Stimulated activated CD4-positive, alpha-beta T cell treated with anti-CD3 and anti-CD28 coated beads, Interleukin-15, amount 100 ng/mL, for 1 hour (primary cell): ENCODE results near the gene PPP2R5C.
"Not testable (repeated sequence)": the region's sequence is repeated elsewhere in the genome, so short reads cannot be mapped to it uniquely, and the experiment has no call there.

Source experiments
- DNase-seq, 2 donors: peaks; one replicate each; pipeline ENCODE4 v3.0.0-alpha.2; 2020; ENCODE audit warnings: low read depth in 1 of 2, low spot score in 1 of 2

Gene PPP2R5C

DNA sequence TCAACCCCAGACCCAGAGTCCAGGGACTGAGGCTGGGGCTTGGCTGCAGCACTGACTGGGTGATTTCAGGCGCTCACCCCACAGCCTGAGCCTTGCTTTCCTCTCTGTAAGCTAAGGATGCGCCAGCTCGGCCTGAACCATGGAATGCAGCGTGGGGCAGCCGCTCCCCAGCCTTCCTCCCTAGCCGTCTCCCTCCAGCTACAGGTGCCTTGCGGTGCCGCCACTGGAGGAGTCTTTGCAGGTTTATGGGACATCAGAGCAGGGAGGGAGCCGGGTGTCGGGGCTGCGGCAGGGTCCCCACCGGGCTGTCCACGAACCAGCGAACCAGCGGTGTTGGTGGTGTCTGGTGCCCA is 19.4 kb downstream of the PPP2R5C start:
- DNase-seq: no peak

DNA sequence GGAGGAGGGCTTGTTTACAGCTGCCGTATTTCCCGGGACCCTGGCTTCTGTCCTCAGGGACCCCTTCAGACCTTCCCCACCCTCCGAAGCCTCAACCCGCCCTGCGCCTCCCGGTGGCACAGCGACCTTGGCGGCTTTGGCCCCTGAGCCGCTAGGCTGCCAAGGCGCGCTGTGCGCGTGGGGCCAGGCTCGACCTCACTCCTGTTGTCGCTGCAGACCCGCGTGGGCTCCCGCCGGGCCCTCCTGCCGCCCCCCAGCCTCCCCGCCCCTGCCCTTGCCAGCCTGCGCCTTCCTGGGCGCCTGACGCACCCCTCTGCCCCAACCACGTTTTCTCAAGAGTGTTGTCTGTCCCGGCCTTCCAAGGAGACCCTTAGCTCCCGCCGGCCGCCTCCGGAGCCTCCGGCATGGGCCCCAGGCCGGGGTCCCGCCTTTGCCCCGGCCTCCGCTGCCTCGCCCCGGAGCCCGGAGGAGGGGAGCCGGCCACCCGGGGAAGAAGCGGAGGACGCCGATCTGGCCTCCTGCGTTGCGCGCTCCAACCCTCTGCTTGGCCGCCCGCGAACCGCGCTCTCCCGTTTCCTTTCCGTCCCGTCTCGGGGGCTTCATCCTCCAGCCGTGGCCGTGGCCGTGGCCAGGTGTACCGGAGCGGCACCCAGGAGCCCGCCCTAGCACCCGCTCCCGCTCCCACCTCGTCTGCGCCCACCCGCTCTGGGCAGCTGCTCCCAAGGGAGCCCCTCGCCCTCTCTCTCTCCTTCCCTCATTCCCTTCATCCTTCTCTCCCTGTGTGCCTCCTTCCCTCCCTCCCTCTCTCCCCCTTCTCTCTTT is 19.9 kb downstream of the PPP2R5C start:
- DNase-seq: peak in 1 of 2 donors; percentile 25

DNA sequence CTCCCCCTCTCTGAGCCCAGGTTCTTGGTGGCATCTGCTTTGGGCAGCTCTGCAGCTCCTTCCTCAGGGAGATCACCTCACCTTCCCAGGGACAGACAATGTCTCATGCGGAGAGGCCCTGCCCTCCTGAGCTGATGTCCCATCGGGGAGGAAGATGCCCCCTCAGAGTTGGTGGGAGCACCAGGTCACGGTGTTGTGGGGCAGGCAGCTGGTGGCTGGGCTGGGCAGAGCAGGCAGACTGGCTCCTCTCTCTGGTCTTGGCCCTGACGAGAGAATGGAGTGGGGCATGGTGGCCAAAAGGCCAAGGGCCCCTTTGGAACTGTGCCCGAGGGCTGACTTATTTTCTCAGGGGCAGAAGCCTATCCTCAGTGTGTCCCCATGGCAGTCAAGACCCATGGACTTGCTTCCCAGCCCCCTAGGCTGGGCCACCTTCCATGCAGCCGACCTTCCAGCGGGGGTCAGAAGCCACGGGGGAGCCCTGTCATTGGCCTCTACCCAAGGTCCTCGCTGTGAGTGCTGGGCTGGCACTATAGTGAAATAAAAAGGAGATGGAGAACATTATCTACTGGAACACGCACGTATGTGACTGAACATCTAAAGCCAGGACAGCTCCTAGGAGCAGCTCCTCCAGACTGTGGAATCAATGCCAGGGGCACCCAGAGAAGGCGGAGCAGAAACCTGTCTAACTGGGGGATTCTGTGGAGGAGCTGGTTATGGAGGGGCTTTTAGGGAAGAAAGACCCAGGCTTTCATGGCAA is 21.9 kb downstream of the PPP2R5C start:
- no peak for DNase-seq

DNA sequence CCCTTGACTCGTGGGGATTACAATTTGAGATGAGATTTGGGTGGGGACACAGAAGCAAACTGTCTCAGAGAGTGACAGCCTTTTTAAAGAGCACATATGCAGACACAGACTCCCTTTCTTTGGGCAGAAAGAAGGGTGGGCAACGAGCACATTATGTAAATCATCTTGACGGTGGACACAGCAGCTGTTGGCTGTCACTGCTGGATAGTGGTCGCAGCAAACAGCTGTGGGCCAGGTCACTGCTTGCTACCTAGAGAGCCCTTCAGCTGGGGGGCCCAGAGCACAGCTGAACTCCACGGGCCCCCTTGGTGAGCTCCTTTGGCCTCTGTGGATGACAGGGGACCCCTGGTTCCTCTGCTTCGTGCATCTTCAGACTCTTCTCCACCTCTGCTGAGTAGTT is 23.1 kb downstream of the PPP2R5C start:
- no peak for DNase-seq

DNA sequence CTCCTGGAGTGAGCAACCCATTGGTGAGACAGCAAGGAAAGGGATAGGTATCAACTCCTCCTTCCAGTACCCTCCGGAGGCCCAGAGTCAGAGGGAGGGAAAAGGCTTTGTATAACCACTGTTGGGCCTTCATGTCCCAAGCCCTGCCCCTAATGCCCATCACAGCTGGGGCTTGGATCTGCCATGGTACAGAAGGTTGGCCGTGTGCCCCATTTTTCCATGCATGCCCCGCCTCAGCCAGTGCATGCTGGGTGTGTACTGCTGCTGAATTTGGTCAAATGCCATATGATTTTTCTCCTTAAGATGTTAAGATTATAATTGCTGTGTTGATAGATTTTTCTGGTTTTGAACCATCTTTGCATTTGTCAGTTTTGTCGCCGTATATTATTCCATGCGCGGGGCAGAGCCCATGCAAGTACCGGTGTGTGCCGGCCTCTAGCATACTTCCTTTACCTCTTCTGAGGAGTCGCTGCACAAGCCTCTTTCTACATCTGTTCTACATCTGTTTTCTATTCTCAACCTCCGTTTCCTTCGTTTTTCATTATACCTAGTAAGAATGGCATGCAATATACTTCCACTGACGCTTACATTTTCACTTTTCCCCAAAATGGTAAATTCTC is 26.6 kb downstream of the PPP2R5C start:
- no peak for DNase-seq

DNA sequence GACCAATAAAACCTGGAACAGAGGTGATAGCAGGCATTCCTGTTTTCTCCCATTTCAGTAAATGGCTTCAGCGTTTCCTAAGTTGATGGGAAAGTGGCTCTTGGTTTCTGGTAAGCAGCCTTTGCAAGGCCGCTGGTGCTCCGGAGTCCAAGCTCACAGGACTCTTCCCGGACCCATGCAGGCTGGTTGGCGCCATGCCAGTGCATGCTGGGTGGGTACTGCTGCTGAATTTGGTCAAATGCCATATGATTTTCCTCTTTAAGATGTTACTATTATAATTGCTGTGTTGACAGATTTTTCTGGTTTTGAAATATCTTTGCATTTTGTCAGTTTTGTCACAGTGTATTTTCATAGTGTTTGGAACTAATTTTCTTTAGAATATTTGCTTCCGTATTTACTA is 27.7 kb downstream of the PPP2R5C start:
- DNase-seq: no peak

DNA sequence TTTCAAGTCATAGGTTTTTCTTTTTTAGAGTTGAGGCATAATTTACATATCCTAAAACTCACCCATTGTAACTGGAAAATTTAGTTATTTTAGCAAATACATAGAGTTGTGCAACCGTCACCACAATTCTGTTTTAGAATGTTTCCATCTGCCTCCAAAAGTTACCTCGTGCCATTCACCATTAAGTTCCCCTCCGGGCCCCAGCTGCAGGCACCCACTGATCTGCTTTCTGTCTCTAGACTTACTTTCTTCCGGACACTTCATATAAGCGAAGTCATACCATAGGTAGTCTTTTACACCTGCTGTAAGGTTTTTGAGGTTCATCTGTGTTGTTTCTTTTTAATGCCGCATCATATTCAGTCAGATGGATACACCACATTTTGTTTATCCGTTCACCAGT is 28.7 kb downstream of the PPP2R5C start:
- no peak for DNase-seq

DNA sequence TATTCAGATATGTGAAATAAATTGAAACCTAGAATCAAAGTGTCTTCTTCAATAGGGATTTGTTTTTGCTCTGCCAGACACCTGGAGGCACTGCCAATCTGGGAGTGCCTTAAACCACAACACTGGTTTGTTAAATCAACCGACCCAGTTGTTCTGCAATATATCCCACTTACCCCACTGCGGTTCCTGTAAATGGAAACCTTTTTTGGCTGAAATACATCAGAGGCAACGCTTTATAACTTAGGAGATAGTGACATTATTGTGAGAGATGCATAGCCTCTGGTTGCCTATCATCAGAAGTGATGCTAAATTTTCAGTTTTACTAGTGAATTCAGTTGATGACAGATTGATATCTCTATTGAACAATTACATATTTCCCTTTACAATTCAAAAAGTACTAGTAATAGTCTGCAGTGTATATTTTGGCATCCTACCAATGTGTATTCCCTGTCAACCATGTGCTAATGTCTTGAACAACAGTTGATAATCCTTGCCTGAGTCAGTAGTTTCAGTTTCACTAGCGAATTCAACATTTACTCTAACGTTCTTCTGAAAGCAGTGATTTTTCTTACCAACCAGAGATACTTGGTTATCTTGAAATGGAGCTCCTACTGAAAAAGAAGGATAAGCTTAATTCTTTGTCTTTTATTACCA is 30.5 kb downstream of the PPP2R5C start:
- DNase-seq: no peak

DNA sequence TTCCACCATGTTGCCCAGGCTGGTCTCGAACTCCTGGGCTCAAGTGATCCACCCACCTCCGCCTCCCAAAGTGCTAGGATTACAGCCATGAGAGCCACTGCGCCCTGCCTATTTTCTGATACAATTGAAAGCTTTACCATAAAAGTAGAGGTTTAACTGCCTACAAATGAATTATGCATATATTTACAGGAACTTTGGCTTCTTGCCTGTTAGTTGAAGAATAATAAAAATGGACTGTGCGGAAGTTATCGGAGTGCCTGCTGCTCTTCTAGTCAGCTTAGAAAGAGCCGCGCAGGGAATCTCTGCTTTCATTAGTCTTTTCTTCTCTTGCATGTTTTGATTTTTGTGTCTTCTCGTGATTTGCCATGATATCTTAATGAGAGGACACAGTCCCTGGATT is 34.5 kb downstream of the PPP2R5C start:
- no peak for DNase-seq

DNA sequence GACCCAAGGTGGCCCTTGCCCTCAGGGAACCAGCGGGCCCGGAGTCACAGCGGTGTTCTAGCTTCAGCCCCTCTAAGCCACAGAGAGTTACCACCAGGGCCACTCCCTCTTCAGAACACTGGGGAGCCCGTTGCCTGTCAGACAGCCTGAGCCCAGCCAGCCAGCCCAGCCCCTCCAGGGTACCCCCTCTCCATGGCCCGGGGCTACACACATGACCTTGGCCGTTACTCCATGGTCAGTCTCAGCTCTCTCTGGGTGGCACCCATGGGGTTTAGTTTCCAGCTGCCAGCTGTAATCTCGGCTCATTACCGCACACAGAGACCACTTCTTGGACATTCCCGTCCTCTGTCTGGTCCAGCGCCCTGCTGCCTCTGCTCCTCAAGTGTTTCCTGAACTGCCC is 35.0 kb downstream of the PPP2R5C start:
- DNase-seq: no peak

DNA sequence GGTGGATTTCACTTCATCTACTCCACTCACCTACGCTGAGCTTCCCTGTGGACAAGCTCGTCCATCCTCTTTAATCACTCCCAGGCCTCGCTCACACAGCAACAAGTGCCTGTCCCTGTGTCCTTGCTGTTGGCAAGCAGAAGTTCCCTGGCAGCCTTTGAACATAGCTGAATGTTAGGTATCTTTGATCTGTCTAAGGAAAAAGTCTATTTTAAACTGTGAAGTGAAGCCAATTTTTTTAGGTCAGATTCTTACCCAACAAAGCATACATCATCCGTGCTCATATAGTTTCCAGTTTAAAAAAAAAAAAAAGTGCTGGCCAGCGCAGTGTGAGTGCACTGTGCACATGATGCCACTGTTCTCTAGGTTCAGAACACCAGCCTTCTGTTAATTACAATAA is 36.3 kb downstream of the PPP2R5C start:
- DNase-seq: no peak

DNA sequence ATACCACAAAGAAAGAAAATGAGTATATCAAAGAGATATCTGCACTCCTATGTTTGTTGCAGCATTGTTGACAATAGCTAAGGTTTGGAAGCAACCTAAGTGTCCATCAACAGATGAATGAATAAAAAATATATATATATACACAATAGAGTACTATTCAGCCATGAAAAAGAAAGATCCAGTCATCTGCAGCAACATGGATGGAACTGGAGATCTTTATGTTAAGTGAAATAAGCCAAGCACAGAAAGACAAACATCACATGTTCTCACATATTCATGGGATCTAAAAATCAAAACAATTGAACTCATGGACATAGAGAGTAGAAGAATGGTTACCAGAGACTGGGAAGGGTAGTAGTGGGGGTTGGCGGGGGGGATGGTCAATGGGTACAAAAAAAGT is 42.9 kb downstream of the PPP2R5C start:
- not testable (repeated sequence) for DNase-seq

DNA sequence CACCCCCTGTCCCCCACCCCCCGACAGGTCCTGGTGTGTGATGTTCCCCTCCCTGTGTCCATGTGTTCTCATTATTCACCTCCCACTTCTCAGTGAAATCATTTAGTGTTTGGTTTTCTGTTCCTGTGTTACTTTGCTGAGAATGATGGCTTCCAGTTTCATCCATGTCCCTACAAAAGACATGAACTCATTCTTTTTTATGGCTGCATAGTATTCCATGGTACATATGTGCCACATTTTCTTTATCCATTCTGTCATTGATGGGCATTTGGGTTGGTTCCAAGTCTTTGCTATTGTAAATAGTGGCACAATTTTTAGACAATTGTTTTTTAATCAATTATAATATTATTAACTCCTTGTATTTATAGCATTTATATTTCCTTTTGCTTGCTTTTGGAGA is 44.7 kb downstream of the PPP2R5C start:
- not testable (repeated sequence) for DNase-seq

DNA sequence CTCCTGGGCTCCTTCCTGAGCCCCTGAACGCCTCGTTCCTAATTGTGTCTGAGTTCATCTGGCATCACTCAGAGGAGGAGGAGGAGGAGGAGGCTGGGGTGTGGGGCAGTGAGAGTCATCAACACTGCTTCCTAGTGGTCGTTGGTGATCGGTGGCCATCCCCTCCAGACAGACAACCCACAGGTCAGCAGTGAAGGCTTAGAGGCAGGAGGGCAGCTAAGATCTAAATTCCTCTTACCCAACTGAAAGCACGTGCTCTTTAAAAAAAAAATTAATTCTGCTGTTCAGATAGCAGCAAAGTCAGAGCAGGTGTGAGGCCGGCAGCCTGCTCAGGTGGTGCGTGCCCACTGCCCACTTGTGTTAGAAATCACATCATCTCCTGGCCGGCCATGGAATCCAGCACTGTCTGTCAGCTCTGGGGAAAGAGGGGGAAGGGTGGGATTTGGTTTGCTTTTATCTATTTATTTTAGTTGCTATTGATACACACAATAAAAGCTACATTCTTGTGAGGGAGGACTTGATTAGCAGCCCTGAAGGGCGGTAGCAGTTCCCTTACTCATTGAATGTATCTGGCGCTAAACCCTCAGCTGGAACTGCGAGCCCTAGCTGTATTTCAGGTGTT is 46.6 kb downstream of the PPP2R5C start:
- no peak for DNase-seq

DNA sequence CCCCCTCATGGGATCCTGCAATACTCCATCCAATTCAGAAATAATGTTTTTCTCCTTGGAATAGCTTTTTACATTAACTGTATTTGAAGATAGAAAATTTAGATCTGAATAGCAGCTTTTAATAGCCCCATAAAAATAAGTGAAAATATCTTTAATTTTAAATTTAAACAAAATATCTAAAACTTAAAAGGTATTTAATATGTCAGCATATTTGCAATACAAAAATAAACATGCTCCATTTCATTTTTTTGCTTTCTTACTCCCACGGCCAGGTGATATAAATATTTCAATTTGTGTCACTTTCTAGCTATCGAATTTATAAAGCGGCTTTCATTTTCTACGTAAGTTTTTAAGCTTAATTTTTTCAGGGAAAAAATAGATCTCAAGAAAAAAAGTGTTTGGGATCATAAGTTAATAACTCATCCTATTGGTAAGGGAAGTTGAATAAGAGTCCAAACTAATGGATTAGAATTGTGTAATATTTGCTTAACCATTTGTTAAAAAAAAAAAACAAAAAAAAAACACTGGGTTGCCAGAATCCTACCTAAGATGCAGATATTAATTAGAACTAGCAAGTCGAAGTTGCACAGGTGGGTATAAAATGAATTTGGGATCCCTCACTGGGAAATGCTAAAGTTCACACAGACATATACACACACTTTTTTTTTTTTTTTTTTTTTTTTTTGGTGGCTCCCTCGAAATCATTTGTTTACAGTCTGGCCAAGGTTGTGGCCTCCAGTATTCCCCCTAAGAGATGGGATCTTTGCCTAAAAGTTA is 47.6 kb downstream of the PPP2R5C start:
- DNase-seq: no peak

DNA sequence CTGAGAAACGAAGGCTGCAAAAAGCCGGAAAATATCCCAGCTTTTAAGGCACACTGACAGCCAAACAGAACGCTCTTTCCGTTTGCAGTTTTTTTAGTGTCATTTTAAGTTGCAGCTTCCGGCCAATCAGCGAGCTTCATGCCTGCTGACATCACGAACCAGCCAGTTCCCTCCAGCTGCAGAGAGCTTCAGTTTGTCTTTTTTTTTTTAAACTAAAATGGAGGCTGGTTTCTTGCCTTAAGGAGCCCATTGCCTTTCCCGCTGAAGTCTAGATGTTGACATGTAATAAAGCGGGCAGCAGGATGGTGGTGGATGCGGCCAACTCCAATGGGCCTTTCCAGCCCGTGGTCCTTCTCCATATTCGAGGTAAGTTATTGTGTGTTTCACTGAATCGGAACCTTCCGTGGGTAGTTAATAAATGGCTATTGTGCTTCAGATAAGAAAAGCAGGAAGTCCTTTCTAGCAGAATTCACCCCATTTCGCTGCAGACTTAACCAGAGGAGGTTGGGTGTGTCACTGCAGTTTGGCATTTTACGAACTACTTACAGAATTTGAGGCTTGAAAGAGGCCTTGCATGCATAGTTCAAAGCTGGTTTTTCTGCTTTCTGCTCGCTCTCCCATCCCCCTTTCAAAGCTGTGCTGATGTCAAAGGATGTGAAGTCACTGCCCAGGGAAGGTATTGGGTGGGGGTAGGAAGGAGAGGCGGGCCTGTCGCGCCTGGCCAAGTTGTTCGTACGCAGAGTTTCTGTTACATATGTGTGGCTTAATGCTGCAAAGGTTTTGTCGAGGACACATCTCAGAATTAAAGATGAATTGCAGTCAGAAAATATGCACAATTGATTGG is 48.4 kb downstream of the PPP2R5C start:
- peak in 1 of 2 donors; percentile 66 for DNase-seq

DNA sequence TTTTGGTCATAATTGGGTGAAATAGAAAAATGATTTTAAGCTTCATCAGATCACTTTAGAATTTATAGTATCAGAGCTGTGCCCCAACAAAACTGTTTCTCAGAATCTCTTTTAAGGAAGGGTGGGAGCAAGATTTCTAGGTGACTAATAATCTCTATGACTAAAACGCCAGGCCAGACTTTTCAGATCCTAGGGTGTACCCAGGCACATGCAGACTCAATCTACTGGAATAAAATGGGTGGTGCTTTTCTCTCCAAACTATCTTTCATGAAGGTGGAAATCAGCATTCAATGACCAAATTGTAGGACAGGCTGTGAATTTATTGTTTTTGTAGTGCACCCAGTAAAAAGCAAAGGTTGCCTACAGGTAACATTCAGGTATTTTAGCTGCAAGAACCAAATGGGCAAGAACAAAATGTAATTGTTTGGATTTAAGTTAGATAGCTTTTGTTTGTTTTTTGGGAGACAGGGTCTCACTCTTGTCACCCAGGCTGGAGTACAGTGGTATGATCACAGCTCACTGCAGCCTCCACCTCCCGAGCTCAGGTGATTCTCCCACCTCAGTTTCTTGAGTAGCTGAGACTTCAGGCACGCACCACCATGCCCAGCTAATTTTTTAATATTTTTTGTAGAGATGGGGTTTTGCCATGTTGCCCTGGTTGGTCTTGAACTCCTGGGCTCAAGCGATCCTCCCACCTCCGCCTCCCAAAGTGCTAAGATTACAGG is 49.5 kb downstream of the PPP2R5C start:
- DNase-seq: no peak

DNA sequence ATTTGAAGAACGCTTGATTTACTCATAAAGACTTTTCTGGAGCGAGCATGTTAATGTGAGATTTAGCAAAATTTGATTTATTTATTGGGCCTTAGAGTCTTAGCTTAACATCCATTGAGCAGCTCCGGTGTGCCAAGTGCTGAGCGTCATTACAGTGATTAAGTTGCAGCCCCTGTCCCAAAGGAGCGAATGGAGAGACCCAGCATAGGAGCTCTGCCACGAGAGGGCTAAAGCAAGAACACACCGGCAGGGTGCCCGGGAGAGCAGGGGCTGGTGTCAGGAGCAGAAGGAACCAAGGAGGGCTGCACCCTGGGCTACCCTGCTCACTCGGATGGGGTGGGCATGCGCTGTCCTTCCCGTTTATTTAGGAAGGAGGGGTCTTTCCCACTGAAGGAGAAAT is 50.6 kb downstream of the PPP2R5C start:
- DNase-seq: no peak

DNA sequence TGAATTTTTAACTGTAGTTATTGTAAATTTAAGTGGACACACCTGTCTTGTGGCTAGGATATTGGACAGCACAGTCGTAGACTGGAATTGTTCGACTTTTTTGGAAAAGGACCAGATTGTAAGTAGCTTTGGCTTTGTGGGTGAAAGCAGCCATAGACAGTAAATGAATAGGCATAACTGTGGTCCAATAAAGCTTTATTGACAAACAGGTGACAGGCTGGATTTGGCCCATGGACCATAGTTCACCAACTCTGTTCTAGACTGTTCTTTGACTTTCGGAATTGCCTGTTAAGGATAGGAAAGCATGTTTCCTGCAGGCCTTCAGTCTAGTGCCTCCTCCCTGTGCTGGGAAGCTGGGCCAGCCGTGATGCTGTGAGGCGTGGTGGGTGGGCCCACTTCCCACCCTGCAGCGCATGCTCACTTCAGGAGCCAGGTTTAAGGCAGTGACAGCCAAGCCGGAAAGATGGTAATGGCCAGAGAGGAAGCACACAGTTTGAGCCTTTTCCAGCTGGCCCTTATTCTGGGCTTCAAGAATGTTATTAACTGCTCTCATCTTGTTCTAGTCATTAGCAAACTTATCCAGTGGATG is 51.8 kb downstream of the PPP2R5C start:
- no peak for DNase-seq
